Activated T-cell treated with anti-CD3 and anti-CD28 coated beads, Interleukin-2, amount 50 U/mL, for 4 hours (primary cell): ENCODE data around the gene ITIH4. TPM values are rescaled to one million over a fixed set of nuclear protein-coding genes. Genes with fewer than 3 reads are reported as not detected.

Experiments
- ATAC-seq, 2 donors: fragments of 200-7000 bp; cut with Tn5 transposase; one replicate each; pipeline ENCODE4 v1.10.0; 2021
- DNase-seq: peaks from one replicate; pipeline ENCODE4 v3.0.0-alpha.2; 2020
- H3K27me3 Mint-ChIP-seq: one replicate; pipeline ENCODE4 v1.8.0; 2021; ENCODE audit warnings: low read depth, mixed read lengths
- H3K36me3 Mint-ChIP-seq: one replicate; pipeline ENCODE4 v1.8.0; 2022; ENCODE audit warnings: mixed read lengths; ENCODE audit not compliant: insufficient read depth
- H3K4me1 Mint-ChIP-seq: one replicate; pipeline ENCODE4 v1.8.0; 2021; ENCODE audit warnings: low read depth, mixed read lengths
- H3K4me3 Mint-ChIP-seq: one replicate; pipeline ENCODE4 v1.8.0; 2021; ENCODE audit warnings: mild to moderate bottlenecking, moderate library complexity, mixed read lengths
- H3K9me3 Mint-ChIP-seq: one replicate; pipeline ENCODE4 v1.8.0; 2021; ENCODE audit warnings: mixed read lengths
- total RNA-seq, 3 donors: library from RNA; stranded (reverse); gene quantifications; one replicate each; pipeline ENCODE4 v1.2.1, GENCODE V29; 2021

The ITIH4 gene
- total RNA-seq, 3 donors from 2014 or later, result 6.9 to 8.2 (median 8.0) TPM

DNA sequence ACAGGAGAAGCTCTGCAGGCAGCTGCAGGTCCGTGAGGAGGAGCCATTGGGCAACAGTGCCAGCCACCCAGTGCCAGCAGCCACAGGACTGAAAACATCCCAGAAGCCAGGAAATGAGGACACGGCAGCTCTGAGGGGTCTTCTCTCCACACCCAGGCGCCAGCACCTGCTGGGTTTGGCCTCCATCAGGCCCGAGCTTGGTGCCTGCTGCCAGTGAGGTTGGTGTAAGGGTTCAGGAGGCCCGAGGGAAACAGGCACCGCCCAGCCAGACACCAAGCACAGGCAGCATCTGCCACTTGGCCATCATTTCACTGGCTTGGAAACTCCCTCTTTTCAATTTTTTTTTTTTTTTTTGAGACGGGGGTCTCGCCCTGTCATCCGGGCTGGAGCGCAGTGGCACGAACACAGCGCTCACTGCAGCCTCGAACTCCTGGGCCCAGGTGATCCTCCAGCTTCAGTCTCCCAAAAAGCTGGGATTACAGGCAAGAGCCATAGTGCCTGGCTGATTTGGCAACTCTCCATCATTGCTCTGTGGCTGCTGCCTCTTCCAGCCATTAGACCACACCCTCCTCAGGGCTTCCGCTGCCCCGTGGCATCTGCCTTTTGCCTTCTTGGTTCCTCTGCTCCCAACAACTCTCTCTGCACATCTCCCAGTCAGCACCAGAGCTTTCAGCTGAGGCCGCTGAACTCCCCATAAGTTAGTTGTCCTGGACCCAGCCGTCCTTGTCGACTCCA lies 37.3 kb downstream of the ITIH4 start:
- Mint-ChIP-seq H3K4me3 (no peak overlapping the region), H3K36me3 (no peaks in the 10 kb centered on the region), H3K9me3 (no peaks in the 10 kb centered on the region), H3K27me3 (no peaks in the 10 kb centered on the region), H3K4me1 (no peaks in the 10 kb centered on the region)
- ATAC-seq, result no peak
- no peak for DNase-seq

GRCh38 chr3:52792413-52792812 lies 38.1 kb downstream of the ITIH4 start:
- Mint-ChIP-seq H3K9me3 (no peaks in the 10 kb centered on the region), H3K4me3 (no peak overlapping the region), H3K36me3 (no peaks in the 10 kb centered on the region), H3K27me3 (no peaks in the 10 kb centered on the region), H3K4me1 (no peaks in the 10 kb centered on the region)
- DNase-seq (no peak), ATAC-seq (no peak)

DNA sequence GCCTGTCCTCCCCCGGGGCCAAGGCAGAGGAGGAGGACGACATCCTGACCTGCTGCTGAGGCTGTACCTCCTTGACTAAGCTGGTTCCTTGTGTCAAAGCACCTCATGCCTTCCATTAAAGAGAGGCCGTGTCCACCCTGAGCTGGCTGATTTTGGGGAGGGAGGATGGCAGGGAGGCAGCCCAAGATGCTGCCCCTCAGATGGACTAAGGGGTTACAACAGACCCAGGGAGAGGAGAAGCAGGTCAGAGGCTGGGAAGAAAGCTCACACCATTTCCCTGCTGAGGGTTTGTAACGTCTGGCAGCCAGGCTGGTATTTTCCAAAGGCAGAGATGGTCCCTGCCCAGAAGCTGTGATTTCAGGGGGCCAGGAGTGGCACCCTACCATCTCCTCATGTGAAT lies 38.5 kb downstream of the ITIH4 start:
- ATAC-seq, result no peak
- no peaks in the 10 kb centered on the region for H3K27me3 Mint-ChIP-seq
- no peaks in the 10 kb centered on the region for H3K36me3 Mint-ChIP-seq
- no peak overlapping the region for H3K4me3 Mint-ChIP-seq
- H3K9me3 Mint-ChIP-seq, result no peaks in the 10 kb centered on the region
- no peaks in the 10 kb centered on the region for H3K4me1 Mint-ChIP-seq
- no peak for DNase-seq

- no peaks in the 10 kb centered on the region for H3K27me3 Mint-ChIP-seq
- H3K9me3 Mint-ChIP-seq, result no peaks in the 10 kb centered on the region
- ATAC-seq (no peak), DNase-seq (no peak)
- H3K4me3 Mint-ChIP-seq, result no peak overlapping the region
- no peaks in the 10 kb centered on the region for H3K4me1 Mint-ChIP-seq
- H3K36me3 Mint-ChIP-seq, result no peaks in the 10 kb centered on the region
These were observed 39.1 kb downstream of the ITIH4 start for GRCh38 chr3:52791366-52791765.

GRCh38 chr3:52790741-52791140 lies 39.7 kb downstream of the ITIH4 start:
- ATAC-seq, result no peak
- H3K4me1 Mint-ChIP-seq, result no peaks in the 10 kb centered on the region
- no peaks in the 10 kb centered on the region for H3K9me3 Mint-ChIP-seq
- H3K4me3 Mint-ChIP-seq, result no peak overlapping the region
- DNase-seq, result no peak
- H3K27me3 Mint-ChIP-seq, result no peaks in the 10 kb centered on the region
- no peaks in the 10 kb centered on the region for H3K36me3 Mint-ChIP-seq

DNA sequence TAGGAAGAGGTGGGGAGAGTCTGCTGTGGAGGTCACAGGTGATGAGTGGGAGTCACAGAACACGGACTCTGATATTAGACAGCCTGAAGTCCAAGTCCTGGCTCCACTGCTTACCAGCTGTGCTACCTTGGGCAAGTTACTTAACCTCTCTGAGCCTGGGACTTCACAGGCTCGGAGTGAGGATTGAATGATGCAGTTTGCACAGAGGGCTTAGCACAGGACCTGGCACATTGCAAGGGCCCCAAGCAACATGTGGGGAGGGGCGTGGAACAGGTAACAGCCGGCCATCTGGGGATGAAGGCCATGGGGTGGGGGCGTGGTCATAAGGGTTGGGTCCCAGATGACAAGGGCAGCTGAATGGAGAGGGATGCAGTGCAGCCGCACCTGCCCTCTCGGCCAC lies 40.1 kb downstream of the ITIH4 start:
- Mint-ChIP-seq H3K27me3 (no peaks in the 10 kb centered on the region), H3K4me3 (no peak overlapping the region), H3K9me3 (no peaks in the 10 kb centered on the region), H3K36me3 (no peaks in the 10 kb centered on the region), H3K4me1 (no peaks in the 10 kb centered on the region)
- ATAC-seq, result no peak
- DNase-seq, result no peak

DNA sequence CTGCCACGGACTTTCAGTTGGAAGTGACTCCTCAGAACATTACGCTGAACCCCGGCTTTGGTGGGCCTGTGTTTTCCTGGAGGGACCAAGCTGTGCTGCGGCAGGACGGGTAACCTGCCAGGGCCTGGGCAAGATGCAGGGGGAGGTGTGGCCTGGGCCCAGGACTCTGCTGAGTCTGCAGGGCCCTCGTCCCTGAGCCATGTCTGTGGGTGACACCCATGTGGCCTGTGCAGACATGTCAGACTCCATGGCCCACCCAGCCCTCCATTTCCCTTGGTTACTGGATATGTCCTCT lies 40.8 kb downstream of the ITIH4 start:
- DNase-seq, result no peak
- Mint-ChIP-seq H3K9me3 (no peaks in the 10 kb centered on the region), H3K4me1 (no peaks in the 10 kb centered on the region), H3K27me3 (no peaks in the 10 kb centered on the region), H3K4me3 (no peak overlapping the region), H3K36me3 (no peaks in the 10 kb centered on the region)
- ATAC-seq, result no peak

GRCh38 chr3:52788890-52789745 lies 41.4 kb downstream of the ITIH4 start:
- H3K4me1 Mint-ChIP-seq, result no peaks in the 10 kb centered on the region
- DNase-seq, result no peak

GRCh38 chr3:52787672-52788625 lies 42.5 kb downstream of the ITIH4 start:
- Mint-ChIP-seq H3K9me3 (no peaks in the 10 kb centered on the region), H3K27me3 (no peaks in the 10 kb centered on the region), H3K4me1 (no peaks in the 10 kb centered on the region), H3K36me3 (no peaks in the 10 kb centered on the region), H3K4me3 (no peak overlapping the region)
- no peak for DNase-seq
- ATAC-seq, result no peak

More at GRCh38 chr3:52788890-52789745, 41.4 kb downstream of the ITIH4 start:
- ATAC-seq, result no peak
- H3K4me3 Mint-ChIP-seq, result no peak overlapping the region
- H3K27me3 Mint-ChIP-seq, result no peaks in the 10 kb centered on the region
- H3K36me3 Mint-ChIP-seq, result no peaks in the 10 kb centered on the region
- no peaks in the 10 kb centered on the region for H3K9me3 Mint-ChIP-seq

GRCh38 chr3:52787246-52787645 lies 43.2 kb downstream of the ITIH4 start:
- Mint-ChIP-seq H3K4me1 (no peaks in the 10 kb centered on the region), H3K27me3 (peaks cover 2% of the 10 kb centered on the region), H3K36me3 (no peaks in the 10 kb centered on the region), H3K9me3 (no peaks in the 10 kb centered on the region), H3K4me3 (no peak overlapping the region)
- DNase-seq (no peak), ATAC-seq (no peak)

DNA sequence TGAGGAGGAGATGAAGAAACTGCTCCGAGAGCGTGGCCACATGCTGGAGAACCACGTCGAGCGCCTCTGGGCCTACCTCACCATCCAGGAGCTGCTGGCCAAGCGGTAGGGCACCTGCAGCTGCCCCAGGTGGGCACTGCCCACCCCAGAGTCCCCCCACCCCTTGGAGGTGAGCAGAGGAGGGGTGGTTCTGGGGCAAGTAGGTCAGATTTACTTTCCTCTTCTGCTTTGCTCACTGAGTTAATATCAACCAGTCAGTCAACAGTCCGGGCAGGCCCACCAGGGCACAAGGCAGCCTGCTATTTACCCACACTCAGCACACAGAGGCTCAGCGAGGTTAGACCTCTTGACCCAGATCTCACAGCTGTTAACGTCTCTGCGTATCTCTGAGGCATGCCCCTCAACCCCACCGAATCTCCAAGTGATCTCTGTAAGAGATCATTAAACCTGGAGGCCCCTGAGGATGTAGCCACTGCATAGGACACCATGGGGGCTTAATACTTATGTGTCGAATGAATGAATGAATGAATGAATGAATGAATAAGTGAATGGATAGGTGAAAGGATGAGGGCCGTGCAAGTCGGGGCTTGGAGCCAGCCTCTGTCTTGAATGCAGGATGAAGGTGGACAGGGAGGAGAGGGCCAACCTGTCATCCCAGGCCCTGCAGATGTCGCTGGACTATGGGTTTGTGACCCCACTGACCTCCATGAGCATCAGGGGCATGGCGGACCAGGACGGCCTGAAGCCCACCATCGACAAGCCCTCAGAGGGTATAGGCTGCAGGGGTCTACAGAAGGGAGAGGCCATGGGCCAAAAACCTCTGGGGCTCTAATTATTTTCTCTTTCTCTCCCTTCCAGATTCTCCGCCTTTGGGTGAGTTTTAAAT lies 43.9 kb downstream of the ITIH4 start:
- Mint-ChIP-seq H3K4me3 (no peak overlapping the region), H3K36me3 (no peaks in the 10 kb centered on the region), H3K4me1 (no peaks in the 10 kb centered on the region), H3K9me3 (no peaks in the 10 kb centered on the region), H3K27me3 (peaks cover 7% of the 10 kb centered on the region)
- DNase-seq (no peak), ATAC-seq (no peak)

DNA sequence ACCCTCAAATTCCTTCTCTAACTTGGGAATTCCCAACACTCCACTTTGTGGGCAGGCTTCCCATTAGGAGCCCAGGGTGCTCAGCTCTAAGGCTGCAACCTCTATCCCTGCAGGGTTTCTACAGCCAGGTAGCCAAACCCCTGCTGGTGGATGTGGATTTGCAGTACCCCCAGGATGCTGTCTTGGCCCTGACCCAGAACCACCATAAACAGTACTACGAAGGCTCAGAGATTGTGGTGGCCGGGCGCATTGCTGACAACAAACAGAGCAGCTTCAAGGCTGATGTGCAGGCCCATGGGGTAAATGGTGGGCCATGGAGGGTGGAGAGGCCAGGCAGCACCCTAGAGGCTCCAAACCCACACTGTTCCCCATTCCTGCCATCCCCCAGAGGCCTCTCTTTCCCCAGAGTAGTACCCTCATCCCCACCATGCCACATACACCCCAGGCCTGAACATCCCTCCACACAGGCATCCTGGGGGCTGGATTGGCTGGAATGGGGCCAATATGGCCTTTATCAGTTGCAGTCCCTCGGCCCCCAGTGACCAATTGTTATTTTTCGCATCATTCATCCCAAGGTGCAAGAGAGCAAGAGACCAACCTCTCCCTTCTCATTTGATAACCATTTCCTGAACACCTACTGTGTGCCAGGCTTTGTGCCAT lies 45.4 kb downstream of the ITIH4 start:
- Mint-ChIP-seq H3K36me3 (no peaks in the 10 kb centered on the region), H3K4me1 (no peaks in the 10 kb centered on the region)

GRCh38 chr3:52784021-52784621 lies 46.4 kb downstream of the ITIH4 start:
- DNase-seq (no peak), ATAC-seq (no peak)
- Mint-ChIP-seq H3K9me3 (no peaks in the 10 kb centered on the region), H3K36me3 (no peaks in the 10 kb centered on the region), H3K27me3 (peaks cover 7% of the 10 kb centered on the region), H3K4me3 (no peak overlapping the region), H3K4me1 (no peaks in the 10 kb centered on the region)

More for the DNA sequence above, 45.4 kb downstream of the ITIH4 start:
- DNase-seq (no peak), ATAC-seq (no peak)
- Mint-ChIP-seq H3K27me3 (peaks cover 7% of the 10 kb centered on the region), H3K9me3 (no peaks in the 10 kb centered on the region), H3K4me3 (no peak overlapping the region)
